Heart left ventricle (tissue), 16 donors: ENCODE measurements around the gene CACNB4. TPM values are rescaled to one million over a fixed set of nuclear protein-coding genes. Genes with fewer than 3 reads are reported as not detected.
A peak's percentile ranks its signal among the peaks of the same experiment; 100 is the strongest.

Source experiments
- ATAC-seq, 4 donors: fragments of 200-7000 bp; cut with Tn5 transposase; one replicate each; pipeline ENCODE4 v1.9.1; 2020 to 2022; ENCODE audit warnings: moderate library complexity in 4 of 4, mild to moderate bottlenecking in 3 of 4, moderate number of reproducible peaks in 1 of 4
- DNase-seq, 5 donors: peaks; one replicate each; pipeline ENCODE4 v3.0.0-alpha.2; 2020
- H3K27ac ChIP-seq, 12 donors: fragments of 200-600 bp; sonication (generic) in 4 of 12; one replicate each; pipeline versions ENCODE4 v1.5.0 to v1.8.0; 2016 to 2022; ENCODE audit warnings: mild to moderate bottlenecking in 2 of 12
- H3K27me3 ChIP-seq, 9 donors: fragments of 200-600 bp; sonication (generic) in 2 of 9; one replicate each; pipeline versions ENCODE4 v1.5.1 to v1.8.0; 2016 to 2022; ENCODE audit warnings: mild to moderate bottlenecking in 3 of 9
- H3K36me3 ChIP-seq, 9 donors: fragments of 200-600 bp; sonication (generic) in 2 of 9; one replicate each; pipeline versions ENCODE4 v1.5.0 to v1.8.0; 2018 to 2022; ENCODE audit warnings: mild to moderate bottlenecking in 2 of 9
- H3K4me1 ChIP-seq, 12 donors: fragments of 200-600 bp; sonication (generic) in 4 of 12; one replicate each; pipeline versions ENCODE4 v1.5.0 to v1.8.0; 2016 to 2022; ENCODE audit warnings: mild to moderate bottlenecking in 3 of 12
- H3K4me3 ChIP-seq, 12 donors: fragments of 200-600 bp; sonication (generic) in 4 of 12; one replicate each; pipeline versions ENCODE4 v1.5.0 to v1.8.0; 2017 to 2022; ENCODE audit warnings: mild to moderate bottlenecking in 9 of 12, moderate library complexity in 4 of 12
- H3K9me3 ChIP-seq, 12 donors: fragments of 200-600 bp; sonication (generic) in 4 of 12; one replicate each; pipeline versions ENCODE4 v1.5.0 to v1.8.0; 2016 to 2022; ENCODE audit warnings: mild to moderate bottlenecking in 1 of 12
- CTCF ChIP-seq, 12 donors: fragments of 200-600 bp; sonication (generic) in 4 of 12; IDR thresholded peaks; one replicate each; pipeline versions ENCODE4 v1.5.0 to v1.8.0; 2018 to 2022; ENCODE audit warnings: antibody characterized with exemption in 12 of 12, mild to moderate bottlenecking in 5 of 12
- POLR2A ChIP-seq, 2 donors: fragments of 450-650 bp; IDR thresholded peaks; one replicate each; pipeline ENCODE4 v1.6.1; 2017; ENCODE audit warnings: antibody characterized with exemption in 2 of 2, mild to moderate bottlenecking in 2 of 2, moderate library complexity in 2 of 2
- WGBS, 4 donors: extraction: QIAGEN DNeasy Blood & Tissue Kit in 2 of 4; methylation state at CpG; one replicate each; pipeline versions ENCODE4 v1.1.5 to v1.1.7; 2013 to 2018; 5-methylcytosine and 5-hydroxymethylcytosine counted together
- intact Hi-C, 10 donors: fragments of 100-400 bp; cut with DNase I; formaldehyde crosslinking; loops; one replicate each; pipeline versions ENCODE4 v1.11.1 to v1.14.2; 2022
- polyA plus RNA-seq, 2 donors: library from polyadenylated mRNA; stranded (reverse); fragments of 200-250 nt; gene quantifications; one replicate each; pipeline ENCODE4 v1.2.3, GENCODE V29; 2013
- total RNA-seq, 9 donors: library from RNA; depleted of rRNA in 2 of 9; stranded (reverse); fragments of >200 nt in 2 of 9; fragmentation: NEBNext Ultra II Directional in 3 of 9; extraction: Animal tissue kit (Norgen Biotek cat#: 25700) in 3 of 9; gene quantifications; one replicate each; pipeline versions ENCODE4 v1.1.0 to v1.2.4, GENCODE V29; 2016 to 2023
- donor health status: ischemic (EF 13 %, LVEDD 7.1; RV severe dilation, severe dysfunction).
- donor health status: healthy with polysubstance abuse.
- donor health status: DM: no; HTN: yes; CAD: no.
- donor health status: DM: no; HTN: no; CAD: no.
- donor health status: ischemic (EF 25% LVEDD 6.9; RV normal size, moderate dysfunction).
- donor health status: ischemic (EF 25% LVEDD 5.7; RV mildly dilated, moderate dysfunction).
- donor health status: healthy.
- donor health status: DM: yes; HTN: yes; CAD: no.
- donor health status: ischemic (EF 35%, LVEDD 5.7; RV mildly dilated, moderate dysfunction).
- donor health status: nonischemic (EF 11% LVEDD 7.7; RV severe dilation, severe dysfunction).
- donor health status: DM: yes; HTN: yes; CAD: no.
- donor health status: PGD.
- donor health status: ischemic (EF 29% LVEDD 5.4; RV normal size, mild dysfunction).
- donor health status: nonischemic (EF 23%, LVEDD 6.1; RV moderate dilation, normal function).

Gene CACNB4
- total and polyA plus RNA-seq, 11 donors: 0.03 to 1.5 (median 0.39) TPM

GRCh38 chr2:151907286-151908203 lies 191.3 kb downstream of the CACNB4 start:
- WGBS, 4 donors: 49 to 61% (median 53%) methylated on average over 6 of the region's 6 CpGs
- H3K27ac ChIP-seq: peak overlapping the region in 5 of 12 donors; percentile 11 to 52 (median 34)
- ATAC-seq: peak in 1 of 4 donors; percentile 52
- H3K4me3 ChIP-seq: no peak overlapping the region
- peaks cover 0 to 43% (median 12%) of the 10 kb centered on the region in 12 donors for H3K4me1 ChIP-seq
- intact Hi-C loops: no loop called here
- H3K9me3 ChIP-seq: no peaks in the 10 kb centered on the region
- no peak for TF ChIP-seq CTCF (IDR thresholded peaks at IDR 0.05)
- TF ChIP-seq POLR2A (IDR thresholded peaks at IDR 0.05): no peak
- no peaks in the 10 kb centered on the region for H3K36me3 ChIP-seq
- H3K27me3 ChIP-seq: no peaks in the 10 kb centered on the region
- no peak for DNase-seq

GRCh38 chr2:151906633-151906998 lies 192.2 kb downstream of the CACNB4 start:
- Histone ChIP-seq H3K36me3 (no peaks in the 10 kb centered on the region), H3K9me3 (no peaks in the 10 kb centered on the region), H3K4me3 (no peak overlapping the region), H3K27ac (no peak overlapping the region), H3K27me3 (no peaks in the 10 kb centered on the region), H3K4me1 (peaks cover 0 to 43% (median 12%) of the 10 kb centered on the region in 12 donors)
- 83 to 92% (median 89%) methylated on average over 2 of the region's 2 CpGs for whole genome bisulfite sequencing, 4 donors
- DNase-seq (no peak), ATAC-seq (no peak)
- TF ChIP-seq CTCF (IDR thresholded peaks at IDR 0.05): no peak
- no peak for TF ChIP-seq POLR2A (IDR thresholded peaks at IDR 0.05)
- intact Hi-C loops: no loop called here

- Histone ChIP-seq H3K4me1 (peaks cover 0 to 43% (median 12%) of the 10 kb centered on the region in 12 donors), H3K27me3 (no peaks in the 10 kb centered on the region), H3K9me3 (no peaks in the 10 kb centered on the region), H3K27ac (no peak overlapping the region), H3K36me3 (no peaks in the 10 kb centered on the region), H3K4me3 (no peak overlapping the region)
- ATAC-seq (no peak), DNase-seq (no peak)
- TF ChIP-seq CTCF (IDR thresholded peaks at IDR 0.05) (no peak), POLR2A (IDR thresholded peaks at IDR 0.05) (no peak)
- intact Hi-C loops: no loop called here
- WGBS, 4 donors: 71 to 77% (median 75%) methylated on average over 2 of the region's 2 CpGs
Observed at GRCh38 chr2:151905963-151906632, 192.7 kb downstream of the CACNB4 start.

- peak overlapping the region in 1 of 12 donors; percentile 61 for H3K27ac ChIP-seq
- TF ChIP-seq POLR2A (IDR thresholded peaks at IDR 0.05) (no peak), CTCF (IDR thresholded peaks at IDR 0.05) (no peak)
- H3K9me3 ChIP-seq: no peaks in the 10 kb centered on the region
- ATAC-seq (peak in 1 of 4 donors; percentile 64), DNase-seq (no peak)
- no peaks in the 10 kb centered on the region for H3K36me3 ChIP-seq
- intact Hi-C loops: no loop called here
- peaks cover 0 to 49% (median 12%) of the 10 kb centered on the region in 12 donors for H3K4me1 ChIP-seq
- 75 to 81% (median 79%) methylated on average over 4 of the region's 4 CpGs for WGBS, 4 donors
- H3K4me3 ChIP-seq: no peak overlapping the region
- no peaks in the 10 kb centered on the region for H3K27me3 ChIP-seq
Observed at GRCh38 chr2:151904807-151905206, 194.0 kb downstream of the CACNB4 start.
